Upper lobe of left lung (tissue), 4 donors: Measurements from ENCODE around the gene MED13.

Experiments used
- CTCF ChIP-seq, 6 experiments: fragments of 450-650 bp in 4 of 6; fragments of 200-600 bp in 2 of 6; sonication (generic) in 2 of 6; IDR thresholded peaks; one replicate each; pipeline ENCODE4 v1.5.1; 2016 to 2019; ENCODE audit warnings: antibody characterized with exemption in 6 of 6
- POLR2A ChIP-seq, 4 donors: fragments of 450-650 bp; IDR thresholded peaks; one replicate each; pipeline ENCODE4 v1.5.1; 2016 to 2017; ENCODE audit warnings: antibody characterized with exemption in 4 of 4, mild to moderate bottlenecking in 2 of 4

GRCh38 chr17:62064029-62064790 is 868 bp downstream of the MED13 start:
- TF ChIP-seq POLR2A (IDR thresholded peaks at IDR 0.05), result no peak
- TF ChIP-seq CTCF (IDR thresholded peaks at IDR 0.05), result no peak
